HEK293T (cell line): Measurements from ENCODE around the gene NPC1L1.

ENCODE experiments used
- CTBP1 ChIP-seq: fragments of 450-650 bp; IDR thresholded peaks from 2 replicates; pipeline ENCODE4 v1.6.1; 2016; ENCODE audit warnings: borderline replicate concordance
- HDGF ChIP-seq: fragments of 450-650 bp; IDR thresholded peaks from 2 replicates; pipeline ENCODE4 v1.6.1; 2017; ENCODE audit warnings: antibody characterized with exemption, borderline replicate concordance
- NFRKB ChIP-seq: fragments of 450-650 bp; IDR thresholded peaks from 2 replicates; pipeline ENCODE4 v1.6.1; 2016; ENCODE audit warnings: mild to moderate bottlenecking, moderate library complexity
- TARDBP ChIP-seq: fragments of 450-650 bp; IDR thresholded peaks from 2 replicates; pipeline ENCODE4 v1.6.1; 2016

GRCh38 chr7:44576228-44576627 is 35.1 kb upstream of the NPC1L1 start:
- no peak for TF ChIP-seq CTBP1
- no peak for TF ChIP-seq HDGF
- no peak for TF ChIP-seq TARDBP
- no peak for TF ChIP-seq NFRKB
